LNCAP (cell line): ENCODE data around the gene TRMT61A.

Experiments
- CTCF ChIP-seq: fragments of 450-650 bp; IDR thresholded peaks from 2 replicates; pipeline ENCODE4 v1.5.1; 2017; ENCODE audit warnings: mild to moderate bottlenecking

Gene TRMT61A

GRCh38 chr14:103552011-103552845 lies 23.2 kb downstream of the TRMT61A start:
- TF ChIP-seq CTCF, result no peak

GRCh38 chr14:103552846-103553210 lies 23.8 kb downstream of the TRMT61A start:
- no peak for TF ChIP-seq CTCF

GRCh38 chr14:103555559-103556337 lies 26.8 kb downstream of the TRMT61A start:
- no peak for TF ChIP-seq CTCF

GRCh38 chr14:103556946-103557758 lies 28.2 kb downstream of the TRMT61A start:
- no peak for TF ChIP-seq CTCF

- TF ChIP-seq CTCF, result no peak
Observed at GRCh38 chr14:103558071-103558882, 29.3 kb downstream of the TRMT61A start.

- no peak for TF ChIP-seq CTCF
Observed at GRCh38 chr14:103559766-103560165, 30.8 kb downstream of the TRMT61A start.

GRCh38 chr14:103560691-103561090 lies 31.7 kb downstream of the TRMT61A start:
- TF ChIP-seq CTCF, result no peak
